GM10266 (cell line): ENCODE measurements around the gene KLHL14.

ENCODE experiments used
- DNase-seq: peaks from one replicate; pipeline ENCODE4 v3.0.0; 2012; ENCODE audit errors: extremely low spot score
- CTCF ChIP-seq: IDR thresholded peaks from 2 replicates; pipeline ENCODE4 v1.5.1; 2012; ENCODE audit warnings: mild to moderate bottlenecking, low read depth; ENCODE audit not compliant: control insufficient read depth, insufficient read depth; ENCODE audit errors: missing control alignments

The KLHL14 gene

GRCh38 chr18:32776561-32776960 lies 3.7 kb upstream of the KLHL14 start:
- DNase-seq, result no peak
- TF ChIP-seq CTCF, result no peak

GRCh38 chr18:32775628-32776027 lies 2.8 kb upstream of the KLHL14 start:
- no peak for DNase-seq
- no peak for TF ChIP-seq CTCF

GRCh38 chr18:32773382-32773712 lies 524 bp upstream of the KLHL14 start:
- no peak for TF ChIP-seq CTCF
- DNase-seq, result no peak

- DNase-seq, result peak; percentile 28
- no peak for TF ChIP-seq CTCF
Observed at GRCh38 chr18:32771871-32772580, 797 bp downstream of the KLHL14 start.

GRCh38 chr18:32771169-32771751 lies 1.6 kb downstream of the KLHL14 start:
- TF ChIP-seq CTCF, result no peak
- DNase-seq, result peak; percentile 44

GRCh38 chr18:32770666-32771168 lies 2.1 kb downstream of the KLHL14 start:
- no peak for DNase-seq
- no peak for TF ChIP-seq CTCF

GRCh38 chr18:32770054-32770665 lies 2.7 kb downstream of the KLHL14 start:
- peak; percentile 22 for DNase-seq
- TF ChIP-seq CTCF, result no peak
